HG03342 (cell line): Measurements from ENCODE around the gene NTN5.
"Not testable (repeated sequence)": the region's sequence is repeated elsewhere in the genome, so short reads cannot be mapped to it uniquely, and the experiment has no call there.

Source experiments
- ATAC-seq: cut with Tn5 transposase; IDR thresholded peaks from one replicate; pipeline ENCODE4 v1.9.1; 2021; ENCODE audit warnings: mild to moderate bottlenecking, moderate library complexity; ENCODE audit not compliant: unreplicated experiment

NTN5 gene, protein sequence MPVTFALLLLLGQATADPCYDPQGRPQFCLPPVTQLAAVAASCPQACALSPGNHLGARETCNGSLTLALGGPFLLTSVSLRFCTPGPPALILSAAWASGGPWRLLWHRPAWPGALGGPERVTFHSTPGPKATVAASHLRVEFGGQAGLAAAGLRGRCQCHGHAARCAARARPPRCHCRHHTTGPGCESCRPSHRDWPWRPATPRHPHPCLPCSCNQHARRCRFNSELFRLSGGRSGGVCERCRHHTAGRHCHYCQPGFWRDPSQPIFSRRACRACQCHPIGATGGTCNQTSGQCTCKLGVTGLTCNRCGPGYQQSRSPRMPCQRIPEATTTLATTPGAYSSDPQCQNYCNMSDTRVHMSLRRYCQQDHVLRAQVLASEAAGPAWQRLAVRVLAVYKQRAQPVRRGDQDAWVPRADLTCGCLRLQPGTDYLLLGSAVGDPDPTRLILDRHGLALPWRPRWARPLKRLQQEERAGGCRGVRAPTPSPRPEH

DNA sequence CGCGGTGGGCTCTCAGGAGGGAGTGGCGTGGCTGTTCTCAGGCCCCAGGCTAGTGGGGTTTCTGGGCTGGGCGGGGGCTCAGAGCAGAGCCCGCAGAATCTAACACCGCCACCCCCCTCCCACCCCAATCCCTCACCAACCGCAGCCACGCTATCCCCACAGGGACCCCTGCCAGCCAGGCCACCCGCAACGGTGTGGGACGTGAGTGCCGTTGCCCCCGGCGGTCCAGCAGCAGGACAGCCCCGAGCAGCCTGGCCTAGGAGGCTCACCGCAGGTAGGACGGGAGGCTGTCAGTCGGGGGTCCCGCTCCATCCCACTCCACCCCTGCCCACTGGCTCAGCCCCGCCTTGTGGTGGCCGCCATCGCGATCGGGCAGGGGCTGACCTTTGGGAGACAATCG, at the start of gene NTN5:
TSS of gene NTN5 (minus strand) at position 24 of the 400 bp plus-strand sequence. CDS start 2,031 bp downstream, outside the sequence.
- ATAC-seq: no peak

DNA sequence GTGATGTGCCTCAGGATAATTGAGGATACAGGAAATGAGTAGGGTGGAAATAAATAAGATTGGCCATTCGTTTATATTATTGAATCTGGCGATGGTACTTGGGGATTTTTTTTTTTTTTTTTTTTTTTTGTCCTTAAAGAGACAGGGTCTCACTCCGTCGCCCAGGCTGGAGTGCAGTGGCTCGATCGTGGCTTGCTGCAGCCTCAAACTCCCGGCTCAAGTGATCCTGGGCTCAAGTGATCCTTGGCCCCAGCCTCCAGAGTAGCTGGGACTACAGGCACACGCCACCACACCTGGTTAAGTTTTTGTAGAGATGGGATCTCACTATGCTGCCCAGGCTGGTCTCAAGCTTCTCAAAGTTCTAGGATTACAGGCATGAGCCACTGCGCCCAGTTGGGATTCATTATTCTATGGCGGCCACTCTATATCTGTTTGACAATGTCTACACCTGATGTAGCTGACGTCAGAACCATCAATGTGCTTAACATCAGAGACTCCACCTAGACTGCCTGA, 49.4 kb upstream of the NTN5 start:
- ATAC-seq: no peak

DNA sequence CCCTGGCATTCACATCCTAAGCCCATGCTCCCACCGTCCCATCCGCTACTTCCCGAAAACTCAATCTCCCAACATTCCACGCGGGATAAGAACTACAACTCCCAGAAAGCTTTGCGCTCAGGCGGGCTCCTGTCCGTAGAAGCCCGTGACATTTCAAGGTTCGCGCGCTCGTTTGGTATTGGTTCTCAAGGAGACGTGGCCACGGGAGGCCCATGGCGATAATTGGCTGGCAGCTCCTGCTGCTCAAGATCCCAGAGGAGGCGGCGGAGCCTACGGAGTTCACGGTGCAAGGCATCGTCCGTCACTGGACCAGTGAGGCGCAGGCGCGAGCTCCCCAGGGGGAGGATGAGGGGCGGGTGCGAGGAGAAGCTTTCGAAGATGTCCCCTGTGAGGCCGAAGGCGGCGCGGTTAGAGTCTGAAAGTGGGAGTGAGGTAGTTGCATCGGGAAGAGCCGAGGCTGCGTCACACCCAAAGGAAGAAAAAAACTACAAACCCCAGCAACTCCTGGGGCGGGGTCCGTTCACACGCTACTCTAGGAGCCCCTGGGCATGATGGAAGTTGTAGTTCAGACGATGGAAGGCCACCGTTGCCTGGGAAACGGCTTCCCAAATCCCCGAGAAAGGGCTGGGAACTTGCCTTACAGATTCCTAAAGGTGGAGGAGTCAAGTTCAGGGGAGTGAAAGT, 47.9 kb upstream of the NTN5 start:
- ATAC-seq: peak; percentile 69

DNA sequence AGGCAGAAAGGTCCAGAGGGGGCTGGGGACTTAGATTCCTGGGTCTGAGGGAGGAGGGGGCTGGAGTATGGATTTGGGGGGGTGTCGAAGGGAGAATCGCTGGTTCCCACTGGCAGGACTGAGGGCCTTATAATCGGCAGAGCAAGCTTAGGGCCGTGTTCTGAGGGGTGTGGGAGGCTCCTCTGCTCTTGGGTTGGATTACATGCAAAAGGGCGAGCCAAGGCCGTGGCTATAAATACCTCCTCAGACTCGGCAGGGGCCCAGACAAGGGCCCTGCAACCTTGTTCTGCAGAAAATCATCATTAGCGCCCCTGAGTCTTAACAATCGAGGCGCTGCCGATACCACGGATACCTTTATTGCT, 47.4 kb upstream of the NTN5 start:
- no peak for ATAC-seq

DNA sequence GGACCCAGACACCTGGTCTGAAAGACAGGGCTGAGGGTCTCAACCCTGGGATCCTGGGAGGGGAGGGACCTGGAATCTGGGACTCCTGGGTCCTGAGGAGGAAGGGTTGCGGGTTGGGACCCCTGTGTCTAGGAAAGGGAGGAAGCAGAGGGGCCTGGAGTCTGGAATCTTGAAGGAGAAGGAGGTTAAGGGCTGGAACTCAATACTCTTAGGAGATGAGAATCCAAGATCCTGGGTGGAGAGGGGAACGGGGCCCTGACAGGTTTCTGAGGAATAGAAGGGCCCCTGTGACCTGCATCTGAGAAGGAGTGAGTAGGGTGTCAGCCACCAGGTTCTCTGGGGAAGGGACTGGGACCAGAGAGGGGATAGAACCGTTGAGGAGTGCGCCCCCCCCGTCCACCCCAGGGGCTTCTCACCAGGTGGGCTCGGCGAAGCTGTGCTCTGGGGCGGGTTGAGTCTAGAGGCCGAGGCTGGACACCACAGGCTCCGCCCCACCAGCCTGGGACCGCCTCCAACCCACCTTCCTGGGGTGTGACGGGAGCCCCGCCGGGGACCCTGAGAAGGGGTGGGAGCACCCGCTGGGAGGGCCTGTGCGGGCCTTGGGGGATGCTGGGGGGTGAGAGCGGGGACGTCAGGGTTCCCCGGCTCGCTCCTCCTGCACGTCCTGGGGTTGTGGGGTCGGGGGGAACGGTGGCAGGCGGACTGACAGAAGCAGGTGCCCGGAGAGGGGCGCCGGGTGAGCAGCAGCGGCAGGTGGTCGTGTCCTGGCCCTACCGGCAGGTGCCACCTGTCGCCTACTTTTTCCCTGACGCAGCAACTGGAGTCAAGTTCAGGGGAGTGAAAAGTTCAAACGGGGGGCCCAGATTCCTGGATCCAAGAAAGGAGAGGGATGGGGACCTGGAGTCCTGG, 46.7 kb upstream of the NTN5 start, which contains the start of gene MAMSTR:
TSS of gene MAMSTR (minus strand) at position 463 of the 909 bp plus-strand sequence. CDS start 694 bp downstream, outside the sequence.
- no peak for ATAC-seq

DNA sequence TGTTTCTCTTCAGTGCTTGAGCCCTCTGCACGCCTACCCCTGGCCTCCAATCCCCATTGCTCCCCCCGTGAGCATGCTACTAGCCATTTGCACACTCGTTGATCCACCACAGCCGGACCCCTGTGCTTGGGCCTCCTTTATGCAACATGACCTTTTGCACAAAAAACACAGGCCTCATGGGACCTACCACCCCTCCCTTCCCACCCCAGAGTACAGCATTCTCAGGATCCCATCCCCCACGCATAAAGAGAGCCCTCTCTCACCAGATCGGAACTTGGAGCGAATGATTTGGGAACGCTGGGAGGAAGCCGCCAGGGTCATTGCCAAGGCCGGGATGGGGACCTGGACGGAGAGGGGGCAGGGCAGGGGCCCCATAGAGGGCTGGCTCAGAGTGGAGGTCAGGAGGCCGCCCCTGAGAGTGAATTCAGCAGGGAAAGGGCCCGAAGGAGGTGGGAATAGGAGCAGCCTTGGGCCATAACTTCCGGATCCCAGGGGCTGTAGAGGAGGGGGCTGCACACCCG, 46.0 kb upstream of the NTN5 start:
- no peak for ATAC-seq

DNA sequence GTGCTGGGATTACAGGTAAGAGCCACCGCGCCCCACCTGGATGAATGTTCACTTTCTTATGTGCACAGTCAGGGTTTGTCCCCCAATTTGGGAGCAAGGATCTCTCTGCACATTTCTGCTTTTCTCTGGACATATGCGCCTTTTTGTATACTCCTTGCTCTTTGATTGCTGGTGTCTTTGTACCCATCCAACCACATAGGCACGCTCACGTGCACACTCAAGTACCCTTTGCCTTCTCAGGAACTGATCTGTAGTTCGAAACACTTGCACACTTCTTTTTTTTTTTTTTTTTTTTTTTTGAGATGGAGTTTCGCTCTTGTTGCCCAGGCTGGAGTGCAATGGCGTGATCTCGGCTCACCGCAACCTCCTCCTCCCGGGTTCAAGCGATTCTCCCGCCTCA, 45.3 kb upstream of the NTN5 start:
- not testable (repeated sequence) for ATAC-seq

DNA sequence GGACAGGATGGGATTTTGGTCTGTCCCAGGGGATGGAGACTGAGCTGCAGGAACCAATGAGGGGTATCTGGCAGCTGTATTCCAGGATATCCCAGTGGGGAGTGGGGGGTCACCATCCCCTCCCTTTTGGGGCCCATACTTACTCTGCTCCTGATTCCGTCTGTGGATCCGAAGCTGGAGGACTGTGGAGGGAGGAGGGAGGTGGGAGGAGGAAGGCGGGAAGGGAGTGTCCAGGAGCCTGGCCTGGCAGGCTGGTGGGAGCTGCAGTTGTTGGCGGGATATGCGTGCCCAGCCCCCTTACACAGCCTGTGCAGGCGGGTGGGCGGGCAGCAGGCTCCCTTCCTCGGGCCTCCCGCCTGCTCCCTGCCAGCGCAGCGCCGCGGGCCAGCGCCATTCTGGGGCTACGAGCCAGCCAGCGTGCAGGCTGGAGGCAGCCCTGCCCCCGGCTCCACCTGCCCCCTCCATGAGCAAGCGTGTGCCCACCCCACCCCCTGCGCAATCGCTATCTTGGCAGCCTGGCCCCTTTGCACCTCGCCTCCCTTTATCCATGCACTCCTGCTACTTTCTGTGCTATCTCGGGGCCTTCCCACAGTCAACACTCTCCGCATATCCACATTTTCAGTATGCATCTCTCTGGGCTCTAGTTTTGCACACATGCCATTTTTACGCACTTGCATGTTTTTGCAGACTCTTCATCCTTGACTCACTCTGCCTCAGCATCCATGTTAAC, 43.9 kb upstream of the NTN5 start:
- no peak for ATAC-seq

DNA sequence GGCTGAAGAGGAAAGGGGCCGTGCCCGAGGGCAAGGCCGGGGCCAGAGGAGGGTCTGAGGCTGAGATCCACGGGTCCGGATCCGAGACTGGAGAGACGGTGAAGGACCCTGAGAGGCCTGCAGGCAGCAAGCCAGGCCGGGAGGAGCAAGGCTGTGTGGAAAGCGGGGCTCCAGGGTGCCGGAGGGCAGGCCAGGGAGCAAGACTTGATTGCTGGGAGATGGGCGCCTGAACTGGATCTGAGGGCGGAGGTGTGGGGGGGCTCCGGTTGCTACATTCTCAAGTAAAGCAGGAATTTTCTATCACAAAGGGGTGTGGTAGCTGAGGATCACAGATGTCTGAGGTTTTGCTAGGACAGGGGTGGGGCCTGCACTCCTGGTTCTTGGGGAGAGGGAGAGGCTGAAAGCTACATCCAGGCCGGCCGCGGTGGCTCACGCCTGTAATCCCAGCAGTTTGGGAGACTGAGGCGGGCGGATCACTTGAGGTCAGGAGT, 42.9 kb upstream of the NTN5 start:
- no peak for ATAC-seq

DNA sequence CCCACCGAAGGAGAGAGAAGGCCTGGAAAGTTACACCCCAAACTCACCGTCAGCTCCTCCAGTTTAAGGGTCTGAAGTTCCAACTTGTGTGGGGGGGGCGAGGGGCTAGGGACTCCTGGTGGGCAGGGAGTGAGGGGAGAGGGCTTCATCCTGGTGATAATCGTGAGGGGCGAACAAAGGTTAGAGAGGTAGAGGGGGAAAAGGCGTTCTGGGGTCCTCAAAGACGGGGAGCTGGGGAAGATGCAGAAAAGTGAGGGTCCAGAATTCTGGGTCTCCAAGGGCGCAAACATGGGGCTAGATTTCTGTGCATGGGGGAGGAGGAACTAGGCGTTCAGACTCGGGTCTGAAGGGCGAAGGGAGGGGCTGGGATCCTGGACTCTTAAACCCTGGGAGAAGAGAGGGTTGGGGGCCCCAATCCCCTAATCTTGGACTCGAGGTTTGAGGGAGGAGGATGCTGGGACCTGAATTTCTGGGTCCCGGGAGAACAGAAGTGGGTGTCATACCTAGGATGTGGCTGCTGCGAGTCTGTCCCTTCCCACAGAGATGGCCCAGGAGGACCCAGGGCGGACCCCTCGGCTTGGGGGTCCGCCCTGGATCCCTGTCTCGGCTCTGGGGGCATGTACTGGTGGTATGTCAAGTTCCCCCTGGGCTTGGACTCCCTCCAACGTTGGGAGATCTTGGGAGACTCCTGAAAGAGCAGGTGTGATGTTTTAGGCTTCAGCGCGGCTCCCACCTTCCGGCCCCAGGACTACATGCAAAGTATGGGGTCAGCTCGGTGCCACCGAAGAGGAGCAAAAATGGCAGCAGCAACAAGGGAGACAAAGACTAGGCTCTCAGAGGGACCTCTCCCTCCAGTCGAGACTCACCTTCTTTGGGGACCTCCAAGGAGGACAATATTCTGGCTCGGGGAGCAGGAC, 42.2 kb upstream of the NTN5 start:
- no peak for ATAC-seq

DNA sequence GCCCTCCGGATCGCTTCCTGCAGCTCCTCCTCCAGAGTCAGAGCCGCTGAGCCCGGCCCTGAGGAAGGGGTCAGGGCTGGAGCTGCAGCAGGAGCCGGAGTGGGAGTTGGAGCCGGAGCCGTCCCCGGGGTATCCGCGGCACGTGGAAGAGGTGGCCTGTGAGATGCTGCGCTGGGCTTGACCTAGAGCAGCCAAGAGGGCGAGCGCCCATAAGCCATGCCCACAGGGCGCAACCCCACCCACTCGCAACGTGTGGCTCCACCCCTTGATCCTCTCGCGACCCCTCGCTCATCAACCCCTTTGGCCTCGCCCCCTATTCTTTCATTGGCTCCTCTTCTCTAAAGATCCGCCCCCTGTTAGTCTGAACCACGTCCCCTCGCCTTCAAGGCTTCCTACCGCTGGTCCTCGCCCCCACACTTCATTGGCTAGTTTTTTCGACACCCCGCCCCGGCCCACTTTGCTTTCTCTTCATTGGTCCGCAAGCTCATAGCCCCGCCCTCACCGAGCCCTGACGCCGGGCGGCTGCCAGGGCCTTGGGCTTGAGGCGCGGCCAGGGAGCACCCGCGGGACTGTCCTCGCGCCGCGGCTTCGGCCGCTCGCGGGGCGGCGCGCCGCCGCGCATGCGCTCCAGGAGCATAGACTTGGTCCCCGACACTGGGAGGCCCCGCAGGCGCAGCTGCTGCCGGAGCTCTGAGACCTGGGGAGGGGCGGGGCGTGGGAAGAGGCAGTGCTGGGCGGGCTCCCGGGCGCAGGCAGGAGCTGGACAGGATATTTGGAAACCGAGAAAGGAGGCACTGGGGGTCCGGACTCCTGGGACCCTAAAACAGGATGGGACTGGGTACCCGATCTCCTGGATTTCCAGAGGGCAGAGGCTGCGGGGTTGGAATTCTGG, 41.3 kb upstream of the NTN5 start:
- peak; percentile 81 for ATAC-seq

DNA sequence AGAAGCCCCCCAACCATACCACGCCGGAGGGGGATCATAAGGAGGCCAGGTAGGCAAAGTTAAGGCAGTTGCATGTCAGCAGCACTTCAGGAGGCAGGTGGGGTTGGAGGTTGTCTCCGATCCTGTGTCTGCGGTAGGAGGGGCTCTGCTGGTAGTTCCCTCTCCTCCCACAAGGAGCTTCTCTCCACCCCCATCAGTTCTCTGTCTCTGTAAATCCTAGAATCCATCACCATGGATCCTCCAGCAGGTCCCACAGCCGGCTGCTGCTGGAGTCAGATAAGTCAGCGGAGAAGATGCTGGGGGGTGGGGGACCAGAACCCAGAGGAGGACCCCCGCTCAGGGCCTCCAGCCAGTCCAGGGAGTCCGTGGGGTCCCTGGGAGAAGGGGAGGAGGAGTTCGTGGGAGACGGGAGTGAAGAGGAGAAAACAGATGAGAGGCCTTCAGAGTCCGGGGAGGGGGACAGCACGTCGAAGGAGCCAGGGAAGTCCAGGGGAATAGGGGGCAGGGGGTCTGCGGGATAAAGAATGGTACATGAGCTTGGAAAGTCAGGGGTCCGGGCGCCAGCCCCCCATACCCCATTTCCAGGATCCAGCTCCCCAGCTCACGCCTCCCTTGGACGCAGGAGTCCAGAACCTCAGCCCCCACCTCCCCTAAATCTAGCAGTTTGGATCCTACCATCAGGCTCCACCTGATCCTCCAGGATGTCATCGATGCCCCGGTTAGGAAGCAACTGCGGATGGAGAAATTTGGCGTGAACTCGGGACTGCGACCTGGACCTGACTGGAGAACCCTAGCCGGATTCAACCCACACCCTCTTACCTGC, 40.4 kb upstream of the NTN5 start:
- no peak for ATAC-seq

DNA sequence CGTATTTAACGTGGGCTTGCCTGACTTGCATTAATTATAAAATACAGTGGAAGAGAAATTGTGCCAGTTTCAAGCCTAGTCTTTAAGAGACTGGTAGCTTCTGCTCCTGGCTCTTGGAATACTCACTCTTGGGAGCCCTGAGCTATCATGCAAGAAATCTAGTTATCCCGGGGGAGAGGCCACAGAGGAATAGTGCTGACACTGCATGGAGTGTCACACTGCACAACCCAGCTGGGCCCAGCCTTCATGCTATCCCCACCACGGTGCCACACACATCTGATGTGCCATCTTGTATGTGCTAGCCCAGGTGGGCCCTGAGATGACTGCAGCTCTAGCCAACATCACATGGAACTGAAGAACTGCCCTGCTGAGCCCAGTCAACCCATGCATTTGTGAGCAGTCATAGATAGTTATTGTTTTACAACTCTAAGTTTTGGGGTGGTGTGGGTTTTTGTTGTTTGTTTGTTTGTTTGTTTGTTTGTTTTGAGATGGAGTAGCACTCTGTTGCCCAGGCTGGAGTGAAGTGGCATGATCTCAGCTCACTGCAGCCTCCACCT, 38.4 kb upstream of the NTN5 start:
- ATAC-seq: no peak

DNA sequence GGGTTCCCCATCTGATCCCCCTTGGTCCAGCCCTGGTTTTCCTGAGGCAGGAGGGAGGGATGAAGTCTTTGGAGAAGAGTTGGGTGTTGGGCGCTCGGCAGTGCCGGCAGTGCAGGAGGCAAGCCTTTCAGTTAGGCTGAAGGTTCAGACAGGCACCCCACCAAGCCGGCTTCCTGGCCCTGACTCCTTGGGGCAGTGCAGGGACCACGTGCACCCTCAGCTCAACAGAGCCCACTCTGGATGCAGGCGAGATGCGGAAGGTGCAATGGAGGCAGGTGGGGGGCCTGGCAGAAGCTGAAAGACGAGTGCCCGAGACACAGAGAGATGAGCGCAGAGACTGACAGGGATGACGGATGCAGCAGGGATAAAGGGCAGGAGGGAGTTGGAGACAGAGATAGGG, 35.7 kb upstream of the NTN5 start:
- no peak for ATAC-seq

DNA sequence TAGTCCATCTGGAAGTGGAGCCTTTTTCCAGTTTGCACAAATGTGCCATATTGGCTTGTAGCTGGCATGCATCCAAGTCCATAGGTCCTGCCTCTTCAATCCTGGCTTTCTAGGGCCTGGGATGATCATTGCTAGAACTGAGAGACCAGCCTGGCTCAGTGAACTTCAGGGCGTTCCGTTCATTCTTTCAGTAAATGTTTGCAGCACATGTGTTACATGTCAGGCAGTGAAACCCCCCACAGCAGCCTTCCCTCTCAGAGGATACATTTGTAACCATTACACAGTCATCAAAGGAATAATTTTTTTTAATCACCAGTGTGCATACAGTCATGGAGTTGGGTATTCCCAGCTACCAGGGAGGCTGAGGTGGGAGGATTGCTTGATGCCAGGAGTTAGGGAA, 32.6 kb upstream of the NTN5 start:
- no peak for ATAC-seq

DNA sequence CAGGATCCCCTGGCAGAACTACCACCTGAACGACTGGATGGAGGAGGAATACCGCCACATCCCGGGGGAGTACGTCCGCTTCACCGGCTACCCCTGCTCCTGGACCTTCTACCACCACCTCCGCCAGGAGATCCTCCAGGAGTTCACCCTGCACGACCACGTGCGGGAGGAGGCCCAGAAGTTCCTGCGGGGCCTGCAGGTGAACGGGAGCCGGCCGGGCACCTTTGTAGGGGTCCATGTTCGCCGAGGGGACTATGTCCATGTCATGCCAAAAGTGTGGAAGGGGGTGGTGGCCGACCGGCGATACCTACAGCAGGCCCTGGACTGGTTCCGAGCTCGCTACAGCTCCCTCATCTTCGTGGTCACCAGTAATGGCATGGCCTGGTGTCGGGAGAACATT, 30.5 kb upstream of the NTN5 start:
- ATAC-seq: no peak

DNA sequence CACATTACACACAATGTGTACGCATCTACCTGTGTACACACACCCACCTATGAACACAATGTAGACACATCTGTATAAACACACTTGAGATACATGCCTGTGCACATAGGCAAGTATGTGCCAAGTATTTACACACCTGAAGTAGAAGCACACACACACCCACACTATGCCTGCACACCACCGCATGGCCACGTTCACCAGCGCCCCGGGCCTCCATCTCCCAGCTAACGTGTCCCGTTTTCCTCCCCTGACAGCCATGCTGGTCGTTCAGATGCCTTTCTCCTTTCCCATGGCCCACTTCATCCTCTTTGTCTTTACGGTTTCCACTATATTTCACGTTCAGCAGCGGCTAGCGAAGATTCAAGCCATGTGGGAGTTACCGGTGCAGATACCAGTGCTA, 29.9 kb upstream of the NTN5 start:
- no peak for ATAC-seq
